Subcutaneous adipose tissue (tissue), 4 donors: ENCODE results near the gene TWIST2. TPM values are rescaled to one million over a fixed set of nuclear protein-coding genes. Genes with fewer than 3 reads are reported as not detected.

Experiments
- CTCF ChIP-seq: fragments of 450-650 bp; IDR thresholded peaks from one replicate; pipeline ENCODE4 v1.5.1; 2016; ENCODE audit warnings: low read depth, mild to moderate bottlenecking, control low read depth, antibody characterized with exemption, moderate library complexity
- total RNA-seq, 4 donors: library from RNA; depleted of rRNA; stranded (reverse); fragments of >200 nt; gene quantifications; one replicate each; pipeline ENCODE4 v1.1.0, GENCODE V29; 2016

TWIST2 gene
- total RNA-seq, 4 donors from 2014 or later: 90.8 to 282 (median 125) TPM

GRCh38 chr2:238897122-238897880 lies 49.4 kb downstream of the TWIST2 start:
- no peak for TF ChIP-seq CTCF

- TF ChIP-seq CTCF: no peak
Observed at GRCh38 chr2:238897911-238898311, 50.0 kb downstream of the TWIST2 start.

- no peak for TF ChIP-seq CTCF
Observed at GRCh38 chr2:238898534-238899281, 50.8 kb downstream of the TWIST2 start.

- TF ChIP-seq CTCF: no peak
Observed at GRCh38 chr2:238899386-238899785, 51.5 kb downstream of the TWIST2 start.

GRCh38 chr2:238900511-238900910 lies 52.6 kb downstream of the TWIST2 start:
- no peak for TF ChIP-seq CTCF

- TF ChIP-seq CTCF: no peak
Observed at GRCh38 chr2:238901461-238902057, 53.7 kb downstream of the TWIST2 start.

- TF ChIP-seq CTCF: no peak
Observed at GRCh38 chr2:238902285-238902684, 54.4 kb downstream of the TWIST2 start.
